ENCODE measurements around the gene HOOK2. TPM values are rescaled to one million over a fixed set of nuclear protein-coding genes. Genes with fewer than 3 reads are reported as not detected.
A peak's percentile ranks its signal among the peaks of the same experiment; 100 is the strongest.

Gene HOOK2
- total and polyA plus RNA-seq, 2 of the 13 experiments (the other 11 are each of a cell fraction or from before 2014, with no cell fraction given) = 9.2 to 12.9 TPM

DNA sequence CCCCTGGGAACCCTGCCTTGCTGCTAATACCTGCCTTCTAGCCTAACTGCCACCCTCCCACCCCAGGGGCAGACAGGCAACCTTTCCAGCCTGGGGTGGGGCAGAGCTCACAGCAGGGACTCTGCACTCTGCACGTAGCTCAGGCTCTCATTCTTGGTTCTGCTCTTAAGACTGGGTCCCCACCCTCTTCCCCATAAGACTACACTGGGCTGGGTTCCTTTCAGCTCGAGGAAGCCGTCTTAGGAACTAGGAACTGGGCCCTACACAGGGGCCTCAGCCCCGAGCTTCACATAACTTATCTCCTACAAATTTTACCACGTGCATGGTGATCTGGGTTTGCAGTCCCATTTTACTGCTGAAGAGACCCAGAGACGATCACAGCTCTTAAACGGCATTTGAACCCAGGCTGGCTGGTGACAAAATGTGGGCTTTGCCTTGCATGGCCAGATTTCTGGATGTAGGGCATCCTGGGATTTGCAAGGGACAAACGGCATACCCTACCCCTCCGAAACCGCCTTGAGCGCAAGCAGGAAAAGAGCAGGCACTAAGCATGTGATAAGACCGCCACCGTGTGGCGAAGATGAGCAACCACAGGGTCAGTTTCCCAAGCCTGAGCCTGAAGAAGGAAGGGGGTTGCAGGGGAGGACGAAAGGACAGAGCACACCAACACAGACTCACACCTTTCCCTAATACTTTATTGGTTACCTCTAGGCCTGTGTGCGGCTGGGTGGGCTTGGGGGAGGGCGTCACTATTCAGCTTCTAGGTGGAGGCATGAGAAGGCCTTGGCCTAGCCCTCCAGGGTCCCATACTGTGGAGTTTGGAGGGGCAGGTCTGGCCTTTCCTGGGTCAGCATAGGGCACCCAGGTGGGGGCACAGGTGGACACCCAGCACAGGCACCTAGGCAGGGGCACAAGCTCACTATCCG, 21.1 kb upstream of the HOOK2 start (continued):
- TF ChIP-seq YY1 (IDR thresholded peaks at IDR 0.05; ENCODE audit: insufficient read depth, insufficient replicate concordance, low read depth, low read length) = no peak
- TF ChIP-seq, protein P1, sequence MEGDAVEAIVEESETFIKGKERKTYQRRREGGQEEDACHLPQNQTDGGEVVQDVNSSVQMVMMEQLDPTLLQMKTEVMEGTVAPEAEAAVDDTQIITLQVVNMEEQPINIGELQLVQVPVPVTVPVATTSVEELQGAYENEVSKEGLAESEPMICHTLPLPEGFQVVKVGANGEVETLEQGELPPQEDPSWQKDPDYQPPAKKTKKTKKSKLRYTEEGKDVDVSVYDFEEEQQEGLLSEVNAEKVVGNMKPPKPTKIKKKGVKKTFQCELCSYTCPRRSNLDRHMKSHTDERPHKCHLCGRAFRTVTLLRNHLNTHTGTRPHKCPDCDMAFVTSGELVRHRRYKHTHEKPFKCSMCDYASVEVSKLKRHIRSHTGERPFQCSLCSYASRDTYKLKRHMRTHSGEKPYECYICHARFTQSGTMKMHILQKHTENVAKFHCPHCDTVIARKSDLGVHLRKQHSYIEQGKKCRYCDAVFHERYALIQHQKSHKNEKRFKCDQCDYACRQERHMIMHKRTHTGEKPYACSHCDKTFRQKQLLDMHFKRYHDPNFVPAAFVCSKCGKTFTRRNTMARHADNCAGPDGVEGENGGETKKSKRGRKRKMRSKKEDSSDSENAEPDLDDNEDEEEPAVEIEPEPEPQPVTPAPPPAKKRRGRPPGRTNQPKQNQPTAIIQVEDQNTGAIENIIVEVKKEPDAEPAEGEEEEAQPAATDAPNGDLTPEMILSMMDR (CRISPR knock-in tag; IDR thresholded peaks at IDR 0.05) = peak; percentile 98
- peak; percentile 32; the same call in 1 of the 2 replicates for TF ChIP-seq GABPB1 (CRISPR knock-in tag; IDR thresholded peaks at IDR 0.05)
- TF ChIP-seq TBX2 (CRISPR knock-in tag; IDR thresholded peaks at IDR 0.05; ENCODE audit: borderline replicate concordance) = peak; percentile 56
- TF ChIP-seq FOXA1 (IDR thresholded peaks at IDR 0.05) = no peak
- no peak for TF ChIP-seq FOXA1 (CRISPR knock-in tag; IDR thresholded peaks at IDR 0.05)
- TF ChIP-seq, protein P2, sequence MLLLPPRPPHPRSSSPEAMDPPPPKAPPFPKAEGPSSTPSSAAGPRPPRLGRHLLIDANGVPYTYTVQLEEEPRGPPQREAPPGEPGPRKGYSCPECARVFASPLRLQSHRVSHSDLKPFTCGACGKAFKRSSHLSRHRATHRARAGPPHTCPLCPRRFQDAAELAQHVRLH (CRISPR knock-in tag; IDR thresholded peaks at IDR 0.05; ENCODE audit: borderline replicate concordance, low read depth) = peak; percentile 77
- TF ChIP-seq ZNF567 (CRISPR knock-in tag; IDR thresholded peaks at IDR 0.05; ENCODE audit: borderline replicate concordance) = no peak
- no peak for TF ChIP-seq CC2D1A (CRISPR knock-in tag; IDR thresholded peaks at IDR 0.05)
- 0 out of 2 replicates have a peak, but pooled peaks have one; percentile 50 for TF ChIP-seq KLF6 (CRISPR knock-in tag; IDR thresholded peaks at IDR 0.05)
- TF ChIP-seq ZNF30 (CRISPR knock-in tag; IDR thresholded peaks at IDR 0.05) = 0 out of 2 replicates have a peak, but pooled peaks have one; percentile 39
- TF ChIP-seq NFKBIZ (CRISPR knock-in tag; IDR thresholded peaks at IDR 0.05) = peak; percentile 37; the same call in 1 of the 2 replicates
- TF ChIP-seq ZNF331 (CRISPR knock-in tag; IDR thresholded peaks at IDR 0.05) = peak; percentile 54; the same call in 1 of the 2 replicates
- TF ChIP-seq FOXC1 (CRISPR knock-in tag; IDR thresholded peaks at IDR 0.05; ENCODE audit: borderline replicate concordance) = no peak
- no peak for TF ChIP-seq ZNF737 (CRISPR knock-in tag; IDR thresholded peaks at IDR 0.05; ENCODE audit: borderline replicate concordance)
- TF ChIP-seq SALL2 (CRISPR knock-in tag; IDR thresholded peaks at IDR 0.05) = peak; percentile 29; the same call in 1 of the 2 replicates
- TF ChIP-seq ZBTB8A (CRISPR knock-in tag; IDR thresholded peaks at IDR 0.05; ENCODE audit: borderline replicate concordance, low read depth) = no peak
- TF ChIP-seq MXD4 (CRISPR knock-in tag; IDR thresholded peaks at IDR 0.05) = peak; percentile 30; the same call in 1 of the 2 replicates
- peak; percentile 70; the same call in 1 of the 2 replicates for TF ChIP-seq ERF (CRISPR knock-in tag; IDR thresholded peaks at IDR 0.05)
- TF ChIP-seq ELF1 (CRISPR knock-in tag; IDR thresholded peaks at IDR 0.05) = no peak
- TF ChIP-seq RELA (CRISPR knock-in tag; IDR thresholded peaks at IDR 0.05) = peak; percentile 79
- 0 out of 2 replicates have a peak, but pooled peaks have one; percentile 39 for TF ChIP-seq CCDC6 (CRISPR knock-in tag; IDR thresholded peaks at IDR 0.05)
- TF ChIP-seq, protein P3, sequence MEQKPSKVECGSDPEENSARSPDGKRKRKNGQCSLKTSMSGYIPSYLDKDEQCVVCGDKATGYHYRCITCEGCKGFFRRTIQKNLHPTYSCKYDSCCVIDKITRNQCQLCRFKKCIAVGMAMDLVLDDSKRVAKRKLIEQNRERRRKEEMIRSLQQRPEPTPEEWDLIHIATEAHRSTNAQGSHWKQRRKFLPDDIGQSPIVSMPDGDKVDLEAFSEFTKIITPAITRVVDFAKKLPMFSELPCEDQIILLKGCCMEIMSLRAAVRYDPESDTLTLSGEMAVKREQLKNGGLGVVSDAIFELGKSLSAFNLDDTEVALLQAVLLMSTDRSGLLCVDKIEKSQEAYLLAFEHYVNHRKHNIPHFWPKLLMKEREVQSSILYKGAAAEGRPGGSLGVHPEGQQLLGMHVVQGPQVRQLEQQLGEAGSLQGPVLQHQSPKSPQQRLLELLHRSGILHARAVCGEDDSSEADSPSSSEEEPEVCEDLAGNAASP (CRISPR knock-in tag; IDR thresholded peaks at IDR 0.05; ENCODE audit: borderline replicate concordance) = 0 out of 2 replicates have a peak, but pooled peaks have one; percentile 33
- no peak for TF ChIP-seq RFXANK (CRISPR knock-in tag; IDR thresholded peaks at IDR 0.05)
- peak; percentile 63 for TF ChIP-seq AKAP8 (CRISPR knock-in tag; IDR thresholded peaks at IDR 0.05)
- no peak for TF ChIP-seq TEAD2 (CRISPR knock-in tag; IDR thresholded peaks at IDR 0.05)
- TF ChIP-seq MYC (CRISPR knock-in tag; IDR thresholded peaks at IDR 0.05; ENCODE audit: borderline replicate concordance) = peak; percentile 39; the same call in 1 of the 2 replicates
- peak; percentile 75; the same call in 1 of the 2 replicates for TF ChIP-seq ZNF205 (CRISPR knock-in tag; IDR thresholded peaks at IDR 0.05)
- TF ChIP-seq ZNF335 (CRISPR knock-in tag; IDR thresholded peaks at IDR 0.05) = 0 out of 2 replicates have a peak, but pooled peaks have one; percentile 74

Data from HepG2 (cell line).